Left lung (tissue), 14 donors: ENCODE results near the gene SENP8. TPM values are rescaled to one million over a fixed set of nuclear protein-coding genes. Genes with fewer than 3 reads are reported as not detected.
"Not testable (repeated sequence)": the region's sequence is repeated elsewhere in the genome, so short reads cannot be mapped to it uniquely, and the experiment has no call there.

ENCODE experiments used
- ATAC-seq: fragments of 200-7000 bp; cut with Tn5 transposase; one replicate; pipeline ENCODE4 v1.9.1; 2020; ENCODE audit warnings: moderate library complexity
- DNase-seq, 4 donors: peaks; one replicate each; pipeline ENCODE4 v3.0.0-alpha.2; 2013 to 2020
- H3K27ac ChIP-seq, 2 donors: fragments of 200-600 bp; sonication (generic) in 1 of 2; one replicate each; pipeline versions ENCODE4 v1.5.0 to v1.8.0; 2020 to 2021
- H3K27me3 ChIP-seq, 2 donors: fragments of 200-600 bp; sonication (generic) in 1 of 2; one replicate each; pipeline versions ENCODE4 v1.5.0 to v1.8.0; 2020 to 2021
- H3K36me3 ChIP-seq, 2 donors: fragments of 200-600 bp; sonication (generic) in 1 of 2; one replicate each; pipeline versions ENCODE4 v1.5.0 to v1.8.0; 2020 to 2021
- H3K4me1 ChIP-seq, 2 donors: fragments of 200-600 bp; one replicate each; pipeline ENCODE4 v1.8.0; 2021
- H3K4me3 ChIP-seq, 2 donors: fragments of 200-600 bp; sonication (generic) in 1 of 2; one replicate each; pipeline versions ENCODE4 v1.5.0 to v1.8.0; 2020 to 2021; ENCODE audit warnings: mild to moderate bottlenecking in 1 of 2
- H3K9me3 ChIP-seq, 2 donors: fragments of 200-600 bp; sonication (generic) in 1 of 2; one replicate each; pipeline versions ENCODE4 v1.5.0 to v1.8.0; 2020 to 2021
- intact Hi-C, 2 donors: fragments of 100-400 bp; cut with DNase I; formaldehyde crosslinking; loops; one replicate each; pipeline versions ENCODE4 v1.11.2 to v1.14.2; 2022
- long read RNA-seq, 12 donors: library from polyadenylated mRNA in 2 of 12; unstranded in 2 of 12; transcript quantifications; one replicate each; pipeline ENCODE4 v2.0.0 and lab custom pipeline, GENCODE V29; 2019 to 2026
- polyA plus RNA-seq, 6 donors: library from polyadenylated mRNA; unstranded; fragments of 120-200 nt; gene quantifications; one replicate each; pipeline ENCODE4 v1.2.1, GENCODE V29; 2013; ENCODE audit not compliant: insufficient read length in 6 of 6
- total RNA-seq, 2 donors: library from RNA; stranded (reverse); fragmentation: NEBNext Ultra II Directional; extraction: Animal tissue kit (Norgen Biotek cat#: 25700); gene quantifications; one replicate each; pipeline ENCODE4 v1.2.1, GENCODE V29; 2021
- TF ChIP-seq, protein P1 (sequence below), 2 donors: fragments of 200-600 bp; sonication (generic) in 1 of 2; IDR thresholded peaks; one replicate each; pipeline versions ENCODE4 v1.5.0 to v1.8.0; 2021; ENCODE audit warnings: antibody characterized with exemption in 2 of 2
- donor health status: DM: no; HTN: yes; CAD: no.
- donor health status: DM: no; HTN: no; CAD: no.

Gene SENP8
- total RNA-seq (1 to 10 TPM; 3.1 to 4.2 TPM), polyA plus RNA-seq (1 to 10 TPM; 4.1 to 4.9 (median 4.4) TPM)
- long read RNA-seq, donor 1, full-length matches to known transcripts: 7 of 7 reads
- long read RNA-seq, donor 1, partial matches to known transcripts: 0 of 7 reads
- long read RNA-seq, donor 1, other reads (novel, unspliced or antisense): 0 of 7 reads
- long read RNA-seq, donor 2, full-length matches to known transcripts: 1 of 1 reads
- long read RNA-seq, donor 2, partial matches to known transcripts: 0 of 1 reads
- long read RNA-seq, donor 2, other reads (novel, unspliced or antisense): 0 of 1 reads
- long read RNA-seq, donor 3, full-length matches to known transcripts: 4 of 4 reads
- long read RNA-seq, donor 3, partial matches to known transcripts: 0 of 4 reads
- long read RNA-seq, donor 3, other reads (novel, unspliced or antisense): 0 of 4 reads
- long read RNA-seq, donor 4, full-length matches to known transcripts: 3 of 3 reads
- long read RNA-seq, donor 4, partial matches to known transcripts: 0 of 3 reads
- long read RNA-seq, donor 4, other reads (novel, unspliced or antisense): 0 of 3 reads
- long read RNA-seq, donor 5, full-length matches to known transcripts: 3 of 3 reads
- long read RNA-seq, donor 5, partial matches to known transcripts: 0 of 3 reads
- long read RNA-seq, donor 5, other reads (novel, unspliced or antisense): 0 of 3 reads
- long read RNA-seq, donor 6, full-length matches to known transcripts: 3 of 3 reads
- long read RNA-seq, donor 6, partial matches to known transcripts: 0 of 3 reads
- long read RNA-seq, donor 6, other reads (novel, unspliced or antisense): 0 of 3 reads
- long read RNA-seq, donor 7, full-length matches to known transcripts: 1 of 1 reads
- long read RNA-seq, donor 7, partial matches to known transcripts: 0 of 1 reads
- long read RNA-seq, donor 7, other reads (novel, unspliced or antisense): 0 of 1 reads
- long read RNA-seq, donor 8, full-length matches to known transcripts: 1 of 1 reads
- long read RNA-seq, donor 8, partial matches to known transcripts: 0 of 1 reads
- long read RNA-seq, donor 8, other reads (novel, unspliced or antisense): 0 of 1 reads
- long read RNA-seq, donor 9: 0 reads
- long read RNA-seq, donor 10, partial matches to known transcripts: 0 of 1 reads
- long read RNA-seq, donor 10, other reads (novel, unspliced or antisense): 1 of 1 reads
- long read RNA-seq, donor 11: 0 reads
- long read RNA-seq, donor 12, full-length matches to known transcripts: 2 of 2 reads
- long read RNA-seq, donor 12, partial matches to known transcripts: 0 of 2 reads
- long read RNA-seq, donor 12, other reads (novel, unspliced or antisense): 0 of 2 reads

DNA sequence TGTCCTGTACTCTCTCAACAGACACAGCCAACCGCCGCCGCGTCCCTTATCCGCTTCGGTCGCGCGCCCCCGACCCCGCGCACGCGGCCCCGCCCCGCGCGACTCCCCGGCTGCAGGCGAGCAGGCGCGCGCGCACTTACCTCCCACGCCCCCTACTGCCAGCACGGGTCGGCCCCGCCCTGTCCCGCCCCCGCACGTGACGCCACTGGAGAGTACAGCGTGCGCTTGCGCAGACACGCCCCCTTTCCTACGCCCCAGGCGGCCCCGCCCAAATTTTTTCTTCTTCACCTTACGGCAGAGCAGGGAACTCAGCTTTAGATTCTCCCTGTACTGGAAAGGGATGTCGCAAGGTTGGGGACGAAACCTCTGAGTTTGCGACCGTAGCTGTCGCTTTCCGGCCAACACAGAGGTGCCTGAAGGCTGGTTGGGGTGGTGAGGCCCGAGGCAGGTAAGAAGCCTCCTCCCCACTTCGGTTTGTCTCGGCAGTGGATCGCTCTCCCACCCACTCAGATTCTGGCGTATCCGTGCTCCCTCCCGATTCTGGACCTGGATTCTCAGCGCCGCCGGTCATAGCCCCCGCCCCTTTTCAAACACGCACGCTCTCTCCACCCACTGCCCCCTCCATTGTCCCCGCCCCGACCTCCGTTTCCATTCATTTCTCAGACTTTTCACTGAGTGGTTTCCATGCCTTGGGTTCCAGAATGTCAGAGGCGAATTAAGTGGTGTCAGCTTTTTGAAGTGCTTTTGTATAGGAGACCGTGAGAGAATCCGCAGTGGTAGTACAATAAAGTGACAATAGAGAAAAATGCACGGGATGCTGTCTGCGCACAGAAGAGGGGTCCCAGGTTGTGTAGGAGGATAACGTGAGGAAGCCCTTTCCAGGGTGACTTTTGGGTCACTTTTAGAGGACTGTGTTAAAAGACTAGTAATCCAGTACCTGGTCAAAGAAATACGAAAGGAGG lies at the start of gene SENP8, which contains the start of gene MYO9A:
TSS of gene SENP8 (plus strand) at position 387 of the 962 bp plus-strand sequence. CDS start 21,221 bp downstream, outside the sequence.
TSS of gene MYO9A (minus strand) at position 134 of the 962 bp plus-strand sequence. CDS start 71,587 bp downstream, outside the sequence.
- intact Hi-C loops: no loop called here
- H3K27me3 ChIP-seq: no peaks in the 10 kb centered on the region
- TF ChIP-seq, protein P1, sequence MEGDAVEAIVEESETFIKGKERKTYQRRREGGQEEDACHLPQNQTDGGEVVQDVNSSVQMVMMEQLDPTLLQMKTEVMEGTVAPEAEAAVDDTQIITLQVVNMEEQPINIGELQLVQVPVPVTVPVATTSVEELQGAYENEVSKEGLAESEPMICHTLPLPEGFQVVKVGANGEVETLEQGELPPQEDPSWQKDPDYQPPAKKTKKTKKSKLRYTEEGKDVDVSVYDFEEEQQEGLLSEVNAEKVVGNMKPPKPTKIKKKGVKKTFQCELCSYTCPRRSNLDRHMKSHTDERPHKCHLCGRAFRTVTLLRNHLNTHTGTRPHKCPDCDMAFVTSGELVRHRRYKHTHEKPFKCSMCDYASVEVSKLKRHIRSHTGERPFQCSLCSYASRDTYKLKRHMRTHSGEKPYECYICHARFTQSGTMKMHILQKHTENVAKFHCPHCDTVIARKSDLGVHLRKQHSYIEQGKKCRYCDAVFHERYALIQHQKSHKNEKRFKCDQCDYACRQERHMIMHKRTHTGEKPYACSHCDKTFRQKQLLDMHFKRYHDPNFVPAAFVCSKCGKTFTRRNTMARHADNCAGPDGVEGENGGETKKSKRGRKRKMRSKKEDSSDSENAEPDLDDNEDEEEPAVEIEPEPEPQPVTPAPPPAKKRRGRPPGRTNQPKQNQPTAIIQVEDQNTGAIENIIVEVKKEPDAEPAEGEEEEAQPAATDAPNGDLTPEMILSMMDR (IDR thresholded peaks at IDR 0.05): no peak
- H3K27ac ChIP-seq: peak within 1 kb of the TSS; percentile 94 to 98
- H3K36me3 ChIP-seq: no peaks in the 10 kb centered on the region
- ATAC-seq (peak; percentile 86), DNase-seq (peak; percentile 97 to 99 (median 98))
- H3K4me1 ChIP-seq: peaks cover 6 to 27% of the 10 kb centered on the region in 2 donors
- H3K4me3 ChIP-seq: peak within 1 kb of the TSS; percentile 83 to 91
- no peaks in the 10 kb centered on the region for H3K9me3 ChIP-seq

DNA sequence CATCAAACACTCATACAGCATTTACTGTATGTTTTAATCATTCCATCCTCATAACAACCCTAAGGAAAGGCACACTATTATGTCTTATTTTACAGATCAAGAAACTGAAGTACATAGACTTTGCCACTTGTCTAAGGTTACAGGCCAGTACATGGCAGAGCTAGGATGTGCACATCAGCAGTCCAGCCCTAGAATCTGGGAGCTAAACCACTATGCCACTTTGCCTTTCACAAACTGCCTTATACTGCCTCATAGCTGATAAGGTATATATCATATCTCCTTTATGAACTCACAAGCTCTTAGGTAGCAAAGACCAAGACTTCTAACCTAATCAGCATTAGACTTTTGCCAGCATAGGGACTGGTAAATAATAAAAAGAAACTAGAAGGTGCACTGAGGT lies 49.3 kb upstream of the SENP8 start:
- H3K27ac ChIP-seq: no peak overlapping the region
- TF ChIP-seq, protein P1 (IDR thresholded peaks at IDR 0.05): no peak
- H3K4me1 ChIP-seq: no peaks in the 10 kb centered on the region
- ATAC-seq (no peak), DNase-seq (no peak)
- no peaks in the 10 kb centered on the region for H3K27me3 ChIP-seq
- no peaks in the 10 kb centered on the region for H3K36me3 ChIP-seq
- H3K4me3 ChIP-seq: no peak overlapping the region
- H3K9me3 ChIP-seq: no peaks in the 10 kb centered on the region
- intact Hi-C loops: no loop called here

DNA sequence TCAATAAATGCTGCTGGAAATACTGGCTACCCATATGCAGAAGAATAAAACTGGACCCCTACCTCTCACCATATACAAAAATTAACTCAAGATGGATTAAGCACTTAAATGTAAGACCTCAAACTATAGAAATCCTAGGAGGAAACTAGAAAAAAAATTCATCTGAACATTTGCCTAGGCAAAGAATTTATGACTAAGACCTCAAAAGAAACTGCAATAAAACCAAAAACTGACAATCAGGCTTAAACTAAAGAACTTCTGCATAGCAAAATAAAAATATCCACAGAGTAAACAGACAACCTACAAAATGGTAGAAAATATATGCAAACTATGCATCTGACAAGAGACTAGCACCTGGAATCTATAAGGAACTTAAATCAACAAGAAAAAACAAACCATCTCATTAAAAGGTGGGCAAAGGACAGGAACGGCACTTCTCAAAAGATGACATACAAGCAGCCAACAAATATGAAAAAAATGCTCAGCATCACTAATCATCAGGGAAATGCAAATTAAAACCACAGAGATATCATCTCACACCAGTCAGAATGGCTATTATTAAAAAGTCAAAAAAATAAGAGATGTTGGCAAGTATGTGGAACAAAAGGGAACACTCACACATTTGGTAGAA lies 47.3 kb upstream of the SENP8 start:
- no peak overlapping the region for H3K27ac ChIP-seq
- no peaks in the 10 kb centered on the region for H3K27me3 ChIP-seq
- DNase-seq (no peak), ATAC-seq (no peak)
- TF ChIP-seq, protein P1 (IDR thresholded peaks at IDR 0.05): no peak
- no peaks in the 10 kb centered on the region for H3K36me3 ChIP-seq
- H3K4me1 ChIP-seq: no peaks in the 10 kb centered on the region
- no peak overlapping the region for H3K4me3 ChIP-seq
- H3K9me3 ChIP-seq: no peaks in the 10 kb centered on the region
- intact Hi-C loops: no loop called here

DNA sequence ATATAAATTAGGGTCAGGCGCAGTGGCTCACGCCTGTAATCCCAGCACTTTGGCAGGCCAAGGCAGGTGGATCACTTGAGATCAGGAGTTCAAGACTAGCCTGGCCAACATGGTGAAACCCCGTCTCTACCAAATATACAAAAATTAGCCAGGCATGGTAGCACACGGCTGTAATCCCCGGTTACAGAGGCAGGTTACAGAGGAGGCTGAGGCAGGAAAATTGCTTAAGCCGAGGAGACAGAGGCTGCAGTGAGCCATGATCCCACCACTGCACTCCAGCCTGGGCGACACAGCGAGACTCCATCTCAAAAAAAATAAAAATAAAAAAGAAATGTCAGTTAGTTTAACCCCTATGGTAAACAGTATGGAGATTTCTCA lies 46.8 kb upstream of the SENP8 start:
- intact Hi-C loops, H3K27me3 ChIP-seq, DNase-seq, H3K36me3 ChIP-seq, H3K9me3 ChIP-seq, H3K27ac ChIP-seq, H3K4me1 ChIP-seq, H3K4me3 ChIP-seq, ATAC-seq: not testable (repeated sequence)
